Muscle of arm (tissue), 12 donors: ENCODE data around the gene EIF4G1. TPM values are rescaled to one million over a fixed set of nuclear protein-coding genes. Genes with fewer than 3 reads are reported as not detected.

Source experiments
- DNase-seq: peaks from one replicate; pipeline ENCODE4 v3.0.0-alpha.2; 2013
- polyA plus RNA-seq, 12 donors: library from polyadenylated mRNA; unstranded; fragments of 120-200 nt; gene quantifications; one replicate each; pipeline ENCODE4 v1.2.1, GENCODE V29; 2013; ENCODE audit not compliant: insufficient read length in 12 of 12

Gene EIF4G1
- polyA plus RNA-seq, 12 donors = 140 to 297 (median 177) TPM; not detected in 1

- DNase-seq = no peak
Measured at GRCh38 chr3:184383033-184383740, 68.8 kb downstream of the EIF4G1 start.

- no peak for DNase-seq
Measured at GRCh38 chr3:184384342-184384741, 69.9 kb downstream of the EIF4G1 start.

Other genes with a start within 250 kb of the EIF4G1 start
- under 1 TPM in 2 of 12 donors, not detected in 10; 0.09 to 0.21 TPM for gene HTR3E, start 217.5 kb upstream of the EIF4G1 start, polyA plus RNA-seq
- 10 to 100 TPM in 11 of 12 donors, not detected in 1; 32.5 to 47.9 (median 36.3) TPM for gene EIF2B5, start 179.2 kb upstream of the EIF4G1 start, polyA plus RNA-seq
- gene DVL3, start 159.2 kb upstream of the EIF4G1 start, polyA plus RNA-seq = 100 to 1,000 TPM in 1 of 12 donors, 10 to 100 TPM in 10, not detected in 1; 65.3 to 104 (median 83.6) TPM
- 100 to 1,000 TPM in 11 of 12 donors, not detected in 1; 170 to 233 (median 199) TPM for gene AP2M1, start 139.8 kb upstream of the EIF4G1 start, polyA plus RNA-seq
- gene ABCF3, start 128.4 kb upstream of the EIF4G1 start, polyA plus RNA-seq = 10 to 100 TPM in 11 of 12 donors, not detected in 1; 35.8 to 55.4 (median 43.2) TPM
- 1 to 10 TPM in 1 of 12 donors, under 1 TPM in 10, not detected in 1; 0.18 to 3.1 (median 0.43) TPM for gene VWA5B2, start 85.0 kb upstream of the EIF4G1 start, polyA plus RNA-seq
- gene ALG3, start 65.6 kb upstream of the EIF4G1 start, polyA plus RNA-seq = 10 to 100 TPM in 11 of 12 donors, not detected in 1; 19.4 to 37.9 (median 22.4) TPM
- 1 to 10 TPM in 9 of 12 donors, under 1 TPM in 1, not detected in 2; 0.84 to 2.5 (median 1.4) TPM for gene EEF1AKMT4, start 64.9 kb upstream of the EIF4G1 start, polyA plus RNA-seq
- under 1 TPM in 4 of 12 donors, not detected in 8; 0.12 to 0.34 (median 0.15) TPM for gene CAMK2N2, start 53.1 kb upstream of the EIF4G1 start, polyA plus RNA-seq
- under 1 TPM in 1 of 12 donors, not detected in 11; 0.43 TPM for gene ECE2, start 38.6 kb upstream of the EIF4G1 start, polyA plus RNA-seq
- 100 to 1,000 TPM in 11 of 12 donors, not detected in 1; 144 to 202 (median 165) TPM for gene PSMD2, start 15.4 kb upstream of the EIF4G1 start, polyA plus RNA-seq
- gene FAM131A, start 23.0 kb downstream of the EIF4G1 start, polyA plus RNA-seq = 10 to 100 TPM in 6 of 12 donors, 1 to 10 TPM in 5, not detected in 1; 9.3 to 12.9 (median 10.5) TPM
- 10 to 100 TPM in 1 of 12 donors, 1 to 10 TPM in 10, not detected in 1; 1.9 to 13.6 (median 3.6) TPM for gene CLCN2, start 47.0 kb downstream of the EIF4G1 start, polyA plus RNA-seq
- 10 to 100 TPM in 11 of 12 donors, not detected in 1; 35.9 to 64.8 (median 44.4) TPM for gene POLR2H, start 47.1 kb downstream of the EIF4G1 start, polyA plus RNA-seq
- 1 to 10 TPM in 10 of 12 donors, not detected in 2; 1.5 to 2.2 (median 2.0) TPM for gene THPO, start 63.6 kb downstream of the EIF4G1 start, polyA plus RNA-seq
- gene CHRD, start 65.4 kb downstream of the EIF4G1 start, polyA plus RNA-seq = 10 to 100 TPM in 11 of 12 donors, not detected in 1; 14.6 to 38.9 (median 18.3) TPM
- 10 to 100 TPM in 11 of 12 donors, not detected in 1; 23.8 to 49.1 (median 35.9) TPM for gene EPHB3, start 247.2 kb downstream of the EIF4G1 start, polyA plus RNA-seq